Activated CD4-positive, alpha-beta memory T cell treated with anti-CD3 and anti-CD28 coated beads, Interleukin-2, amount 10 ng/mL, durations not matched to agents 7 days and 5 days (primary cell): ENCODE measurements around the gene SYNPO. TPM values are rescaled to one million over a fixed set of nuclear protein-coding genes. Genes with fewer than 3 reads are reported as not detected.

Source experiments
- CTCF ChIA-PET: fragments of 350-600 bp; sonication (Branson Sonifier 250); formaldehyde crosslinking; loops from one replicate; lab custom pipeline; 2021; ENCODE audit warnings: antibody characterized with exemption, inconsistent platforms; lab: Charles Lee
- POLR2A ChIA-PET: fragments of 350-600 bp; sonication (Branson Sonifier 250); formaldehyde crosslinking; loops from one replicate; lab custom pipeline; 2021; ENCODE audit warnings: antibody characterized with exemption; lab: Charles Lee
- DNase-seq: peaks from one replicate; pipeline ENCODE4 v3.0.0-alpha.2; 2020
- H3K27ac Mint-ChIP-seq: one replicate; pipeline ENCODE4 v1.8.0; 2021; ENCODE audit warnings: mild to moderate bottlenecking, mixed read lengths
- H3K27me3 Mint-ChIP-seq: one replicate; pipeline ENCODE4 v1.8.0; 2021; ENCODE audit warnings: mixed read lengths
- H3K36me3 Mint-ChIP-seq: one replicate; pipeline ENCODE4 v1.8.0; 2021; ENCODE audit warnings: low read depth, mixed read lengths
- H3K4me1 Mint-ChIP-seq: one replicate; pipeline ENCODE4 v1.8.0; 2021; ENCODE audit warnings: mixed read lengths
- H3K4me3 Mint-ChIP-seq: one replicate; pipeline ENCODE4 v1.8.0; 2021; ENCODE audit warnings: mild to moderate bottlenecking, mixed read lengths
- H3K9me3 Mint-ChIP-seq: one replicate; pipeline ENCODE4 v1.8.0; 2021; ENCODE audit warnings: mixed read lengths
- total RNA-seq, 2 experiments: library from RNA; stranded (reverse); gene quantifications; one replicate each; pipeline ENCODE4 v1.2.3, GENCODE V29; 2021

SYNPO gene
- total RNA-seq, 2 experiments from 2014 or later: 0.08 to 0.10 TPM

- POLR2A ChIA-PET: interaction anchor here (1.2 to 2.6 kb wide), 2 partner anchors 10 to 47 kb away, joined by 4 to 9 read pairs; partner anchors contain the start of gene RBM22
- no peak for DNase-seq
- CTCF ChIA-PET: interaction anchor here (2.1 kb wide), 1 partner anchor 125 kb away, joined by 6 read pairs; the partner anchor contains the start of gene SMIM3
- H3K4me3 Mint-ChIP-seq: no peak overlapping the region
- H3K36me3 Mint-ChIP-seq: no peaks in the 10 kb centered on the region
- peaks cover 7% of the 10 kb centered on the region for H3K4me1 Mint-ChIP-seq
- no peak overlapping the region for H3K27ac Mint-ChIP-seq
- H3K27me3 Mint-ChIP-seq: peaks cover 3% of the 10 kb centered on the region
- H3K9me3 Mint-ChIP-seq: no peaks in the 10 kb centered on the region
Measured at GRCh38 chr5:150653762-150654556, 13.5 kb downstream of the SYNPO start.

GRCh38 chr5:150655221-150655620 lies 14.8 kb downstream of the SYNPO start:
- ChIA-PET CTCF (interaction anchor here (0.6 to 4.1 kb wide), 6 partner anchors 11 to 191 kb away, joined by 3 to 18 read pairs (median 6); partner anchors contain the start of genes IRGM and RBM22), POLR2A (interaction anchor here (0.8 to 2.6 kb wide), 3 partner anchors 11 to 192 kb away, joined by 4 to 9 read pairs (median 5); partner anchors contain the start of genes IRGM and RBM22)
- Mint-ChIP-seq H3K27me3 (peaks cover 6% of the 10 kb centered on the region), H3K36me3 (no peaks in the 10 kb centered on the region), H3K4me1 (peaks cover 7% of the 10 kb centered on the region), H3K9me3 (no peaks in the 10 kb centered on the region), H3K27ac (no peak overlapping the region), H3K4me3 (no peak overlapping the region)
- no peak for DNase-seq

GRCh38 chr5:150656191-150657132 lies 16.0 kb downstream of the SYNPO start:
- H3K9me3 Mint-ChIP-seq: no peaks in the 10 kb centered on the region
- no peaks in the 10 kb centered on the region for H3K36me3 Mint-ChIP-seq
- ChIA-PET POLR2A (interaction anchor here (1.4 to 2.6 kb wide), 3 partner anchors 12 to 44 kb away, joined by 5 to 9 read pairs (median 5); partner anchors contain the start of gene RBM22), CTCF (interaction anchor here (0.5 to 4.1 kb wide), 8 partner anchors 8 to 197 kb away, joined by 3 to 18 read pairs (median 4); partner anchors contain the start of gene RBM22)
- peaks cover 7% of the 10 kb centered on the region for H3K4me1 Mint-ChIP-seq
- peak overlapping the region; percentile 76 for H3K4me3 Mint-ChIP-seq
- peak; percentile 84 for DNase-seq
- no peak overlapping the region for H3K27ac Mint-ChIP-seq
- H3K27me3 Mint-ChIP-seq: peaks cover 7% of the 10 kb centered on the region

- DNase-seq: no peak
- H3K4me1 Mint-ChIP-seq: peaks cover 7% of the 10 kb centered on the region
- H3K9me3 Mint-ChIP-seq: no peaks in the 10 kb centered on the region
- H3K27ac Mint-ChIP-seq: no peak overlapping the region
- POLR2A ChIA-PET: no interaction called here
- H3K27me3 Mint-ChIP-seq: peaks cover 7% of the 10 kb centered on the region
- no peak overlapping the region for H3K4me3 Mint-ChIP-seq
- CTCF ChIA-PET: interaction anchor here (0.8 to 4.1 kb wide), 3 partner anchors 43 to 113 kb away, joined by 3 to 18 read pairs (median 5); partner anchors contain the start of gene RBM22
- no peaks in the 10 kb centered on the region for H3K36me3 Mint-ChIP-seq
Measured at GRCh38 chr5:150658121-150658520, 17.7 kb downstream of the SYNPO start.

GRCh38 chr5:150658699-150659265 lies 18.3 kb downstream of the SYNPO start:
- Mint-ChIP-seq H3K36me3 (no peaks in the 10 kb centered on the region), H3K4me3 (no peak overlapping the region), H3K27ac (no peak overlapping the region), H3K9me3 (no peaks in the 10 kb centered on the region), H3K4me1 (peaks cover 7% of the 10 kb centered on the region), H3K27me3 (peaks cover 7% of the 10 kb centered on the region)
- no peak for DNase-seq
- ChIA-PET POLR2A (no interaction called here), CTCF (interaction anchor here (1.5 to 4.1 kb wide), 2 partner anchors 42 to 98 kb away, joined by 5 to 18 read pairs; partner anchors contain the start of gene RBM22)

GRCh38 chr5:150659360-150660107 lies 19.1 kb downstream of the SYNPO start:
- Mint-ChIP-seq H3K27me3 (peaks cover 8% of the 10 kb centered on the region), H3K36me3 (no peaks in the 10 kb centered on the region), H3K4me1 (peaks cover 7% of the 10 kb centered on the region), H3K9me3 (no peaks in the 10 kb centered on the region), H3K27ac (no peak overlapping the region), H3K4me3 (no peak overlapping the region)
- no peak for DNase-seq
- CTCF ChIA-PET: no interaction called here
- POLR2A ChIA-PET: no interaction called here

GRCh38 chr5:150660108-150660831 lies 19.8 kb downstream of the SYNPO start:
- POLR2A ChIA-PET: no interaction called here
- H3K36me3 Mint-ChIP-seq: no peaks in the 10 kb centered on the region
- DNase-seq: no peak
- no peaks in the 10 kb centered on the region for H3K9me3 Mint-ChIP-seq
- CTCF ChIA-PET: interaction anchor here (1.8 kb wide), 1 partner anchor 40 kb away, joined by 8 read pairs; the partner anchor contains the start of gene RBM22
- H3K4me1 Mint-ChIP-seq: peaks cover 7% of the 10 kb centered on the region
- H3K27ac Mint-ChIP-seq: no peak overlapping the region
- H3K27me3 Mint-ChIP-seq: peaks cover 11% of the 10 kb centered on the region
- no peak overlapping the region for H3K4me3 Mint-ChIP-seq

GRCh38 chr5:150661086-150661485 lies 20.6 kb downstream of the SYNPO start, which contains the start of gene MYOZ3:
Gene MYOZ3, plus strand, starts transcription at chr5:150661251. Its CDS starts 1,691 bp downstream, at chr5:150662942.
- Mint-ChIP-seq H3K27ac (no peak within 1 kb of the TSS), H3K36me3 (no peaks in the 10 kb centered on the region), H3K9me3 (no peaks in the 10 kb centered on the region), H3K4me1 (peaks cover 5% of the 10 kb centered on the region), H3K27me3 (peaks cover 11% of the 10 kb centered on the region), H3K4me3 (no peak within 1 kb of the TSS)
- DNase-seq: no peak
- ChIA-PET POLR2A (interaction anchor here (1.2 kb wide), 1 partner anchor 174 kb away, joined by 3 read pairs; no protein-coding TSS in a partner anchor), CTCF (interaction anchor here (1.8 kb wide), 1 partner anchor 39 kb away, joined by 8 read pairs; the partner anchor contains the start of gene RBM22)

- Mint-ChIP-seq H3K4me3 (no peak overlapping the region), H3K9me3 (no peaks in the 10 kb centered on the region), H3K27ac (no peak overlapping the region), H3K27me3 (peaks cover 11% of the 10 kb centered on the region), H3K36me3 (no peaks in the 10 kb centered on the region), H3K4me1 (peaks cover 5% of the 10 kb centered on the region)
- no peak for DNase-seq
- ChIA-PET CTCF (interaction anchor here (1.2 to 1.8 kb wide), 2 partner anchors 38 to 39 kb away, joined by 3 to 8 read pairs; partner anchors contain the start of gene RBM22), POLR2A (interaction anchor here (1.2 kb wide), 1 partner anchor 175 kb away, joined by 3 read pairs; no protein-coding TSS in a partner anchor)
Measured at GRCh38 chr5:150661821-150662596, 21.5 kb downstream of the SYNPO start.

- Mint-ChIP-seq H3K36me3 (no peaks in the 10 kb centered on the region), H3K4me1 (no peaks in the 10 kb centered on the region), H3K27me3 (peaks cover 11% of the 10 kb centered on the region), H3K9me3 (no peaks in the 10 kb centered on the region), H3K4me3 (no peak overlapping the region), H3K27ac (no peak overlapping the region)
- ChIA-PET POLR2A (interaction anchor here (1.5 kb wide), 1 partner anchor 38 kb away, joined by 4 read pairs; the partner anchor contains the start of gene RBM22), CTCF (interaction anchor here (1.2 kb wide), 1 partner anchor 38 kb away, joined by 3 read pairs; the partner anchor contains the start of gene RBM22)
- DNase-seq: no peak
Measured at GRCh38 chr5:150662731-150663516, 22.5 kb downstream of the SYNPO start.
